Measurements from ENCODE around the gene GASK1A. TPM values are rescaled to one million over a fixed set of nuclear protein-coding genes. Genes with fewer than 3 reads are reported as not detected.

GASK1A gene
- total RNA-seq, 1 donor from 2014 or later: 0.09 TPM

DNA sequence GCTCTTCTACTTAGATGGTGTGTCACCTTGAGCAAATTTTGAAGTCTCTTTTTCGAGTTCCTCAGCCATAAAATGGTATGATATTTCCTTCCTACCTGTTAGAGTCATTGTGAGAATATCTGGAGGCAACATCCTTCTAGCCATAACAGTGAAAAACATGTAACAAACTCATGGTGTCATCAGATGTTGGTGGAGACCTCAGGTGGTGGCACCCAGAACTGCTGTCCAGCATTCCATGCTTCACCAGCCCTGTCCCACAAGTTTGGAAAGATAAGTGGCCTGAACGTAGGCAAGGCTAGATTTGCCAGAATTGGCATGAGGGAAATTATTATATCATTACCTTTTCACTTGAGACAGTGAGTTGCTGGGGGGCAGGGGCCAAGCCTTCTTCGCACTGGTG lies 30.4 kb downstream of the GASK1A start:
- Histone ChIP-seq H3K4me3 (ENCODE audit: insufficient read depth, low read depth, low read length) (no peak overlapping the region), H3K27ac (ENCODE audit: low read depth, low read length) (no peak overlapping the region), H4K20me1 (ENCODE audit: insufficient read depth, low read length) (no peaks in the 10 kb centered on the region), H3K4me1 (ENCODE audit: insufficient read depth, low read length) (no peaks in the 10 kb centered on the region), H3K4me2 (ENCODE audit: low read length) (no peak overlapping the region), H2AFZ (ENCODE audit: low read depth, low read length) (no peak overlapping the region), H3K9ac (ENCODE audit: low read length) (no peak overlapping the region), H3K79me2 (ENCODE audit: insufficient read depth, low read length) (no peaks in the 10 kb centered on the region), H3K27me3 (ENCODE audit: insufficient read depth, low read length) (no peaks in the 10 kb centered on the region), H3K9me3 (ENCODE audit: insufficient read depth, low read depth, low read length) (peaks cover 6% of the 10 kb centered on the region), H3K36me3 (ENCODE audit: insufficient read depth, low read length) (no peaks in the 10 kb centered on the region)
- TF ChIP-seq EZH2 (IDR thresholded peaks at IDR 0.05; ENCODE audit: insufficient read depth, low read length) (no peak), CTCF (IDR thresholded peaks at IDR 0.05; ENCODE audit: insufficient read depth, low read depth, low read length) (no peak)
- H3K27ac Mint-ChIP-seq (ENCODE audit: unreplicated experiment): no peak overlapping the region
- no peak for FAIRE-seq
- peaks cover 2% of the 10 kb centered on the region for H3K27me3 Mint-ChIP-seq (ENCODE audit: low read depth, unreplicated experiment)
- H3K9me3 Mint-ChIP-seq (ENCODE audit: unreplicated experiment): no peaks in the 10 kb centered on the region
- peaks cover 5% of the 10 kb centered on the region for H3K4me1 Mint-ChIP-seq (ENCODE audit: low read depth, unreplicated experiment)
- no peaks in the 10 kb centered on the region for H3K36me3 Mint-ChIP-seq (ENCODE audit: low read depth, unreplicated experiment)
- H3K4me3 Mint-ChIP-seq (ENCODE audit: unreplicated experiment): no peak overlapping the region
- no peak for DNase-seq (ENCODE audit: low read depth)

GRCh38 chr3:43010638-43011037 lies 31.5 kb downstream of the GASK1A start:
- H3K4me1 ChIP-seq (ENCODE audit: insufficient read depth, low read length): no peaks in the 10 kb centered on the region
- Mint-ChIP-seq H3K27me3 (ENCODE audit: low read depth, unreplicated experiment) (peaks cover 2% of the 10 kb centered on the region), H3K4me1 (ENCODE audit: low read depth, unreplicated experiment) (no peaks in the 10 kb centered on the region)

More at GRCh38 chr3:43010638-43011037, 31.5 kb downstream of the GASK1A start:
- TF ChIP-seq CTCF (IDR thresholded peaks at IDR 0.05; ENCODE audit: insufficient read depth, low read depth, low read length) (no peak), EZH2 (IDR thresholded peaks at IDR 0.05; ENCODE audit: insufficient read depth, low read length) (no peak)
- Mint-ChIP-seq H3K9me3 (ENCODE audit: unreplicated experiment) (no peaks in the 10 kb centered on the region), H3K27ac (ENCODE audit: unreplicated experiment) (no peak overlapping the region), H3K36me3 (ENCODE audit: low read depth, unreplicated experiment) (no peaks in the 10 kb centered on the region), H3K4me3 (ENCODE audit: unreplicated experiment) (no peak overlapping the region)
- DNase-seq (ENCODE audit: low read depth): no peak
- Histone ChIP-seq H3K36me3 (ENCODE audit: insufficient read depth, low read length) (no peaks in the 10 kb centered on the region), H3K9me3 (ENCODE audit: insufficient read depth, low read depth, low read length) (peaks cover 11% of the 10 kb centered on the region), H3K27ac (ENCODE audit: low read depth, low read length) (no peak overlapping the region), H3K4me3 (ENCODE audit: insufficient read depth, low read depth, low read length) (no peak overlapping the region), H3K27me3 (ENCODE audit: insufficient read depth, low read length) (no peaks in the 10 kb centered on the region), H4K20me1 (ENCODE audit: insufficient read depth, low read length) (no peaks in the 10 kb centered on the region), H2AFZ (ENCODE audit: low read depth, low read length) (no peak overlapping the region), H3K4me2 (ENCODE audit: low read length) (no peak overlapping the region), H3K9ac (ENCODE audit: low read length) (no peak overlapping the region), H3K79me2 (ENCODE audit: insufficient read depth, low read length) (no peaks in the 10 kb centered on the region)
- no peak for FAIRE-seq

All from astrocyte (in vitro differentiated cells and primary cell).